ENCODE results near the gene SPATA21.
"Not testable (repeated sequence)": the region's sequence is repeated elsewhere in the genome, so short reads cannot be mapped to it uniquely, and the experiment has no call there.

SPATA21 gene

DNA sequence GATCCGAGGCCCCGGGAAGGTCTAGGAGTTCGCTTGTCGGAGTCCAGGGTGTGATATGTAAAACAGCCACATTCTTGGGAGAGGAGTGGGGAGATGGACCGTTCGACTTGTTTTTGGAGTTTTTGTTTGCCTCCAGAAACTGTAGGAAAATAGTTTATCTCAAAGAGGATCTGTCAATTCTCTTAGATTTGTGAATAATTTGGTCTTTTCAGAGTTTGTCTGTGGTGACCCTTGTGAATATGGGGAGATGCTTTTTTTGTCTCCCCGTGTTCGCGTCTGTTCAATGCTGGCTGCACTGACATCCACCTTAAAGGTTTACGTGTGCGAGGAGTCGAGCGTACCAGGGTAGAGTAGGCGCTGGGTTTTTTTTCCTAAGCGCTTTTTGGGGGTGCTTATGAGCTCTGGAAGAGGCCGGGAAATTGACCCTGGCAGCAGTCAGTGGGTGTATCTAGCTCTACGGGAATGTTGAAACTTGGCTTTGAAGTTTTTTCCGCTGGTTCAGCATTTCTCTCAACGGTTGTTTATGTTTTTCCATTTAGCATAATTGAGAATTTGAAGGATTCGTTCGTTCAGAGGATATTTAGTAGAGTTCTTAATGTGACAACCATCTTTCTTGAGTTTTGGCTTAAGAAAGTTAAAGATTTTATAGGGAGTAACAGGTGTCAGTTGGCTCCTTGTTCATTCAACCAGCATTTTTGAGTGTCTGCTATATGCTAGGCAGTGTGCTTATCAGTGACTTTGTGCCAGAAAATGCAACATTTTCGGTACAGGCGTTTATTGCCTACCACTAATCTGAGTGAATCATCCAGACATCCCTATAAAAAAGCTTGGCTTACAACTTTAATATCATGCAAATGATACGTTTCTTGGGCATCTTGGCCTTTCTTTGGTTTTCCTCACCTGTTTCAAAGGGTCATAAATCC lies 69.0 kb downstream of the SPATA21 start:
- TF ChIP-seq, protein P1, sequence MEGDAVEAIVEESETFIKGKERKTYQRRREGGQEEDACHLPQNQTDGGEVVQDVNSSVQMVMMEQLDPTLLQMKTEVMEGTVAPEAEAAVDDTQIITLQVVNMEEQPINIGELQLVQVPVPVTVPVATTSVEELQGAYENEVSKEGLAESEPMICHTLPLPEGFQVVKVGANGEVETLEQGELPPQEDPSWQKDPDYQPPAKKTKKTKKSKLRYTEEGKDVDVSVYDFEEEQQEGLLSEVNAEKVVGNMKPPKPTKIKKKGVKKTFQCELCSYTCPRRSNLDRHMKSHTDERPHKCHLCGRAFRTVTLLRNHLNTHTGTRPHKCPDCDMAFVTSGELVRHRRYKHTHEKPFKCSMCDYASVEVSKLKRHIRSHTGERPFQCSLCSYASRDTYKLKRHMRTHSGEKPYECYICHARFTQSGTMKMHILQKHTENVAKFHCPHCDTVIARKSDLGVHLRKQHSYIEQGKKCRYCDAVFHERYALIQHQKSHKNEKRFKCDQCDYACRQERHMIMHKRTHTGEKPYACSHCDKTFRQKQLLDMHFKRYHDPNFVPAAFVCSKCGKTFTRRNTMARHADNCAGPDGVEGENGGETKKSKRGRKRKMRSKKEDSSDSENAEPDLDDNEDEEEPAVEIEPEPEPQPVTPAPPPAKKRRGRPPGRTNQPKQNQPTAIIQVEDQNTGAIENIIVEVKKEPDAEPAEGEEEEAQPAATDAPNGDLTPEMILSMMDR (IDR thresholded peaks at IDR 0.05; ENCODE audit: insufficient read depth, low read depth, low read length, missing control alignments): no peak
- no peak for DNase-seq (ENCODE audit: low read depth)
- H3K4me3 ChIP-seq (ENCODE audit: low read depth, low read length): peak overlapping the region; percentile 67

- peak; percentile 97 for DNase-seq (ENCODE audit: low read depth)
- TF ChIP-seq, protein P1 (IDR thresholded peaks at IDR 0.05; ENCODE audit: insufficient read depth, low read depth, low read length, missing control alignments): no peak
Measured at GRCh38 chr1:16367258-16367967, 69.8 kb downstream of the SPATA21 start.

GRCh38 chr1:16366722-16367257 lies 70.4 kb downstream of the SPATA21 start, which contains the start of gene SZRD1:
SZRD1 (plus strand) TSS chr1:16367242; CDS start chr1:16367258, 16 bp downstream.
- peak; percentile 99 for DNase-seq (ENCODE audit: low read depth)
- peak within 1 kb of the TSS; percentile 67 for H3K4me3 ChIP-seq (ENCODE audit: low read depth, low read length)
- TF ChIP-seq, protein P1 (IDR thresholded peaks at IDR 0.05; ENCODE audit: insufficient read depth, low read depth, low read length, missing control alignments): no peak

More at GRCh38 chr1:16367258-16367967, 69.8 kb downstream of the SPATA21 start:
- H3K4me3 ChIP-seq (ENCODE audit: low read depth, low read length): peak overlapping the region; percentile 67

- not testable (repeated sequence) for DNase-seq (ENCODE audit: low read depth); H3K4me3 ChIP-seq (ENCODE audit: low read depth, low read length)
Measured at GRCh38 chr1:16365146-16365498, 72.1 kb downstream of the SPATA21 start.

- no peak overlapping the region for H3K4me3 ChIP-seq (ENCODE audit: low read depth, low read length)
- no peak for DNase-seq (ENCODE audit: low read depth)
- TF ChIP-seq, protein P1 (IDR thresholded peaks at IDR 0.05; ENCODE audit: insufficient read depth, low read depth, low read length, missing control alignments): no peak
Measured at GRCh38 chr1:16356867-16357266, 80.4 kb downstream of the SPATA21 start.

GRCh38 chr1:16354619-16355018 lies 82.6 kb downstream of the SPATA21 start:
- DNase-seq (ENCODE audit: low read depth): no peak
- TF ChIP-seq, protein P1 (IDR thresholded peaks at IDR 0.05; ENCODE audit: insufficient read depth, low read depth, low read length, missing control alignments): no peak
- no peak overlapping the region for H3K4me3 ChIP-seq (ENCODE audit: low read depth, low read length)
